GM18858 (cell line): ENCODE results near the gene BAIAP2L1.

ENCODE experiments used
- ATAC-seq: cut with Tn5 transposase; IDR thresholded peaks from one replicate; pipeline ENCODE4 v1.9.1; 2021; ENCODE audit not compliant: unreplicated experiment

The BAIAP2L1 gene

DNA sequence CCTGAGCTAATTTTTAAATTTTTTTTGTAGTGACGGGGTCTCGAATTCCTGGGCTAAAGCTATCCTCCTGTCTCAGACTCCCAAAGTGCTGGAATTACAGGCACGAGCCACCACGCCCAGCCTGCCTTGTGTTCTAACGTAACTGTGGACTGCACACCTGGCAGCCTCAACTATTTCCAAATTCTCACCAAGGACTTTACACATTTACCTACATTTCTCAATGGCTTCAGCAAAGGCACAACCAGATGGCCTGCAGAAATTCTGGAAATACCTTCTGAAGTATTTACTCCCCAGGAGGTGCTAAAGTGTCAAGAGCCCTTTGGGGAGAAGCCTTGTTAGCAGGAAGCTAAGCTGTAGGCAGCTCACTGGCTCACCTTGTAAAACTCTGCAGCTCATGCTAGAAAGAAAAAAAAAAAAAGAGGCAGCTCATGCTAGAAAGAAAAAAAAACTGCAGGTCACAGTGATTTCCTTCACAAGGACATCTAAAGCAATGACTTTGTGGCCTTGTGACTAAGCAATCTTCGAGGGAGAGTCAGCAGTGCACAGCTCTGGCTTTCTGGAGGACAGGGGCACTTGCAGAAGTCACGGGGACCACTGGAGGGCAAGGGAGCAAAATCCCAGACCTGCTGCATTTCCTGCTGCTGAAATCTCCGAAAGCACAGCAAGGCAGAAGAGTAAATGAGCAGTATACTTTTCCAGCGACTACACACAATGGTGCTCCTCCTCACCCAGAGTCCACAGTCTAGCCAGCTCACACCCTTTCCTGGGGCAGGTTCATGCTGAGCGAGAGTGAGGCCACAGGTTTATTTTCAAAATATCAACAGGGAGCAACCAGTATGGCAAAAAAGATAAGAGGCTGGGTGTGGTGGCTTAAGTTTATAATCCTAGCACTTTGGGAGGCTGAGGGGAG, 40.4 kb downstream of the BAIAP2L1 start:
- ATAC-seq, result no peak

DNA sequence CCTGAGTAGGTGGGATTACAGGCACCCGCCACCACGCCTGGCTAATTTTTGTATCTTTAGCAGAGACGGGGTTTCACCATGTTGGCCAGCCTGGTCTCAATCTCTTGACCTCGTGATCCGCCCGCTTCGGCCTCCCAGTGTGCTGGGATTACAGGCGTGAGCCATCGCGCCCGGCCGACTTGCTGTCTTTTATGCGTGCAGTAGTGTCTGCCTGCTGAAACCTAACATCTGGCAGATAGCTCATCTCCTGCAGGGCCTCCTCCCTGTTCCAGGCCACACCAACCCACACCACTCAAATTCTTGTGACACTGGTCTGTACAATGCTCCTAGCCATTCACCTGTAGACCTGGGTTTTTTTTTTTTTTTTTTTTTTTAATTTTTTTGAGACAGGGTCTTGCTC, 41.5 kb downstream of the BAIAP2L1 start:
- ATAC-seq, result no peak

DNA sequence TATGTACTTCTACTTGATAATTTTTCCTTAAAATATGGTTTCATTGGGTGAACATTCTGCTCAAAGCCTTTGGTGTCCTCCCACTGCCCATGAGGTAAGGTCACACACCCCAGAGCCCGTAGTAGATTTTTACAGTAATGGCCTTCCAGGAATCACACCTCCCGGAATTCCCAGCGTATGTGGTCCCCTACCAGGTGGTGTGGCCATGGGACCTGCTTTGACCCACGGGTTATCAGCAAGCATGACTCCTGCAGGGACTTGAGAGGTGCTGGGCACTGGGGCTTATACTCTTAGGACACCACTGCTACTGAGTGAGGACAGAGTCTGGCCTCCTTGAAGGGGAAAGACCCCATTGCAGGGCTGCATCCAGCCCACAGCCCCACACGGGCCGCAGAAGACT, 42.2 kb downstream of the BAIAP2L1 start:
- no peak for ATAC-seq

DNA sequence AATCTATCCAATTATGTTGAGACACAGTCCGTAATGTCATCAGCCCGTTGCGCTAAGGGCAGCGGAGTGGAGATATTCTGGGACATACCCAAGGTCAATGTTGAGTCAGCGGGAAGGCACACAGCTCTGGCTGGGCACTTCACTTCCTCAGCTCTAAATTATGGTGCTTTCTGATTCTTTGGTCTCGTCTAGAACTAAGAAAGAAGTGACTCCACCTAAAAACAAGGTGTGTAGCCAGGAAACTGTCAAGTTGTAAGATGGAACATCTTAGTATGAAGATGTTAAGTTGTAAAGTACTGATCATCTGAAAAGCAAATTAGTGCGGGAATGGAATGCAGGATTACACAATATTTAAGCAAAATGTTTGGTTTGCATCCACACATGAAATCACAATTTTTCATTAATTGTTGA, 43.1 kb downstream of the BAIAP2L1 start:
- no peak for ATAC-seq

DNA sequence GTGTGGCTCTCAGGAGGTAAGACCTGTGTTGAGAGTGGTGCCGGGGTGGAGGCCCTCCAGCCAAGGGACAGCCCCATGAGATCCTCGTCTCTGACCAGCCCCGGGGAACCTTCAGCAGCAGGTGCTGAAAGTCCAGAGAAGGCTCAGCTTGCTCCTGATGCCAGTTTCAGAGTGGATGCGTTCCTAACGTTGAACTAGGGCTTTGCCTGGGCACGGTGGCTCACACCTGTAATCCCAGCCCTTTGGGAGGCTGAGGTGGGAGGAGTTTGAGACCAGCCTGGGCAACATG, 45.7 kb downstream of the BAIAP2L1 start:
- ATAC-seq, result no peak

DNA sequence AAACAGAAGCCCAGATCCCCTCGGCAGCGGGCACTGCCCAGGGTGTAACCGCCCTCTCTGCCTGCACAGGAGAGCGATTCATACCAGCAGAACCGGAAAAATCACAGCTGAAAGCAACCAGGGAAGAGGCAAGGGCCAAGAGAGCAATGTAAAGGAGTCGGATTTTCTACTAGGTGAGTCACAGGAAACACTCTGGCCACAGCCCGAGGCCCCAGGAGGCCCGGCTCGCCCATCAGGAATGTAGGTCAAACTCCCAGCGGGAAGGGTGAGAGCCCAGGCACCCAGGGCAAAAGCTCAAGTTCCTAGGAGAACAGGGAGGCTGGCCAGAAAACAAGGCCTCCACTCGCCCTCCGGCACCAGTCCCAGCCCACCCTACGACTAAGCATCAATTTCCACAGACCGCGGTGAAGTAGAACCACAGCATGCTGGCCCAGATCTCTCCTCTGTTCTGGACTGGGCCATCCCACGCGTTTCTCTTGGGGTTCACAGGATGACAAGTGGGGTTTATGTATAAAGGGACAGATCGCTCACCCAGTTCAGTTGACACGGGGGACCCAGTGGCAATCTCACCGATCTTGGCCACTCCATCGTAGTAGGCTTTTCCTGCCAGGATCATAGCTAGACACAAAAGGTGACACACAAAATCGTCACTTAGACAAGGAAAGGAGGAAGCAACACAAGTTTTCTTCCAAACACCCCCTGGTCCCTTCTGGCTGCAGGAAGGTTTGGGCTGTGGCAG, 46.2 kb downstream of the BAIAP2L1 start:
- ATAC-seq, result no peak

DNA sequence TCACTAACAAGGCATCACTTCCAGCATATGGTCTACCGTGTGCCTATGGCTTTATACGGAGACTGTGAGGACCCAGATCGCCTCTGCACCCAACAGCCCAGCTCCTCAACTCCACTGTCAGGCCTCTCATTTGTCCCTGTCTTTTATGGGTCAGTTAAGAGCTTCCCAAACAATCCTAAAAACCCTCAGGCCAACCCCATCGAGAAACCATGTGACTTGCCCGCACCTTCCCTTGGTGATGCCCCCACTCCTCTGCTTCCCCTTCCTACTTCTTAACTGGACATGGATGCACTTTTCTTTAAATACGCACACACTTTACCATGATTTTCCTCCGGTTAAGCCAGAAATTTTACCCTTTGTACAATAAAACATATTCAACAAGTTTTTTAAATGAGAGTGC, 46.8 kb downstream of the BAIAP2L1 start:
- ATAC-seq, result no peak

DNA sequence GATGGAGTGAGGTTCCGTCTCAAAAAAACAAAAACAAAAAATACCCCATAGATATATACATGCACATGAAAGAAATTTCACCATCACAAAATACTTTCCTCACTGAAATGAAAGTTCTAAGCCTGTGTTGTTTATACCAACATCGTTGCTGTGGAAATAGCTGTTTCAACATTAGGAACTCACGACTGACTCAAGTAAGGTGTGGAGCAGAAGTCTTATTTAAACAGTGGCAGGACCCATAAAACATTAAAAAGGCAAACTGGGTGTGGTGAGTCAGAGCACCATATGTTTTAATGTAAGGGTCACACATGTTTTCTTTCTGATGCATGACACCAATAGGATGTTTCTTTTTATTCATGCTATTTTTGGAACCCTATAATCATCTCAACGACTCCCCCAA, 48.3 kb downstream of the BAIAP2L1 start:
- no peak for ATAC-seq

DNA sequence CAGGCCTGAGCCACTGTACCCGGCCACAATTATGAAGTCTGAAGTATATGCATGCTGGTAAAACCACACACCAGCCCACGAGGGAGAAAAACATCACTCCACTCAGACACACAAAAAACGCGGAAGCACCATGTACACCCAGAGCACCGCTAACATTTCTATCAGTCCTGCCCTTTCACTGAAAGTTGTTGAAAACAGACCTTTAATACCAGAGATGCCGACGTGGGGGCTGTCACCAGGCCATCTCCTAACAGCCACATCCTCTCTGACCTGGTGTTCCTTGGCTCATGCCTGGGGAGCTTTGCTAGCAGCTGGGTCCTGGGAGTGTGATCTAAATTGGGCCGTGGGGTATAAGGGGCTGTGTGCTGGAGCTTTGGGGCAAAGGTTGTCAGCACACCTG, 49.8 kb downstream of the BAIAP2L1 start:
- no peak for ATAC-seq

DNA sequence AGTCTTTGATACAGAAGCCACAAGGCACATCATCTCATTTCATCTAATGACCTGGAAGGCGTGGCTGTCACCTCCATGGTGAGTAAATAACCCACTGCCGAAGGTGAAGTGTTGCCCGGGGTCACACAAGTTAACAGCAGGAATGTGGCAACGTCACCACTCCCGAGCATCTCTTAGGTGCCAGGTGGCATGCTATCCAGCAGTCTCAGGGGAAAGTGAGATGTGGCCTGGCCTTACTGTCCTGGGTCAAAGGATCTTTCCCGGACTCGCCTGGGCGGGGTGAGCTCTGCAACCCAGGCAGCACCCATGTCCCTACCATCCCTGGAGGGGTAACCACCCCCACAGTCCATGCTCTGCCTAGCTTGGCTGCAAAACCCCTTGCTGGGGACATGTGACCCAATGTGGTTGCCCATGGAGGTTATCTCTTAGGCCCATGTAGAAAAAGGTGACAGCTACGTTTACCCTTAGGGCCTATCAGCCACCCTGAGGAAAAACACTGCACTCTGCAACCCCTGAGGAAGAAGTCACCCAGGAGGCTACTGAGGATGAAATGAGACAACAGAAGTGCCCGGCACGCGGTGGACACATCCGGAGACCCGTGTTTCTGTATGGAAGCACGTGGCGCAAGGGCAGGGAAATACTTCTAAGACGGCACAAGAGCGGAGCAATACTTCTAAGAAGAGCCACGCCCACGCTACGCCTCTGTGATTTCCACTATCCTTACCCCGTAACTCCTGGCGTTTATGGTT, 52.0 kb downstream of the BAIAP2L1 start:
- ATAC-seq, result no peak

DNA sequence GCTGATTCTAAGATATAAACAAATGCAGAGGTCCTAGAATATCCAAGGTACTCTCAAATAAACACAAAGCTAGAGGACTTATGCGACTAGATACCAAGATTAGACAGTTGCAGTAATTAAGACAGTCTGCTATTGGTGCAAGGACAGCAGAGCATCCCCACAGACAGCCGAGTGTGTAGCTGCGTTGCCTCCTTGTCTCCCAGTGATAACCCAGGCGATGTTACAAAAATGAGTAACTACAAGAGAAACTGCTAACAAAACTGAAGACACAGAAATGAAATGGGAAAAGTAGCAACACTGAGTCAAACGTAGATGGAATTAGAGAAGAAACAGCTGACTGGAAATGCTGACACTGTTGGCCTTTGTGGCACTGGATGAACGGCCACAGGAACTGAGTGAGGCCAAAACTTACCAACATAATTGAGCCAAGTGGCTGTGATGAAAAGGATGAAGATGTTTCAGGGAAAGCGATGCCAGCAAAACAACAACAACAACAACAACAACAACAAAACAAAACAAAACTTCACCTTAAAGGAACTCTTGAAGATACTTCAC, 54.3 kb downstream of the BAIAP2L1 start:
- ATAC-seq, result no peak

DNA sequence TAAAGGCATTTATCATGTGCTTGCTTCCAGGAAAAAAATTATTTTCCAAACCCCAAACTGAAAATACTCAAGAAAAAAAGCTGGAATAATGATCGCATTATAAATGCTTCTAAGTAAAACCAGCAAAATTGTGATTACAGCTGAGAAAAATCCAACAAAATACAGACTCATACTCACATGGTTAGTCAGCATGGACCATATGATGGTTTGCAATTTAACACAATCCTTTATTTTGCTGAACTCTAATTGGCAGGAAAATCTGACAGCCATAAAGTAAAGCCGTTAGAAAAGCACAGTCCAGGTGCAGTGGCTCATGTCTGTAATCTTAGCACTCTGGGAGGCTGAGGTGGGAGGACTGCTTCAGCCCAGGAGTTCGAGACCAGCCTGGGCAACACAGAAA, 59.8 kb downstream of the BAIAP2L1 start:
- ATAC-seq, result no peak

DNA sequence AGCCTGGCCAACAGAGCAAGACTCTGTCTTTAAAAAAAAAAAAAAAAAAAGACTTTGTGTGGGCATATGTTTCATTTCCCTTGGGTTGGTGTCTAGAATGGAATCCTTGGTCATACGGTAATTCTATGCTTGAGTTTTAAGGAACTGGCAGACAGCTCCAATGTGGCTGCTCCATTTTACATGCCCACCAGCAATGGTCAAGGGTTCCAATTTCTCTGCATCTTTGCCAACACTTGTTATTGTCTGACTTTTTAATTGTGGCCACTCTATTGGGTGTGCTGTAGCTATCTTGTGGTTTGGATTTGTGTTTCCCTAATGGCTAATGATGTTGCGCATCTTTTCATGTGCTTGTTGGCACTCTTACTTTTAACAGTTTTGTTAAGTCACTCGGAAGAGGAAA, 61.8 kb downstream of the BAIAP2L1 start:
- no peak for ATAC-seq

DNA sequence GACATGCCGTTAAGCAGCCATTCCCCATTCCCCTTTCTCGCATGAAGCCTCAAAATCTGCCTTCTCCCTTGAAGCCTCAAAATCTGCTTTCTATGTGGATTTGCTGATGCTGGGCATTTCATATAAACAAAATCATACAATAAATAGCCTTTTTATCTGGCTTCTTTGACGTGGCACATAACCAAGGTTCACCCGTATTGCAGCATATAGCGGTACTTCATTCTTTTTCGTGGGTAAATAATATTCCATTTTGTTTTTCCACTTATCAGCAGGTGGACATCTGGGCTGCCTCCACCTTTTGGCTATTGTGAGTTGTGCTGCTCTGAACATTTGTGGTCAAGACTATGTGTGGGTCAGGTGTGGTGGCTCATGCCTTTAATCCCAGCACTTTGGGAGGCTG, 62.4 kb downstream of the BAIAP2L1 start:
- no peak for ATAC-seq

DNA sequence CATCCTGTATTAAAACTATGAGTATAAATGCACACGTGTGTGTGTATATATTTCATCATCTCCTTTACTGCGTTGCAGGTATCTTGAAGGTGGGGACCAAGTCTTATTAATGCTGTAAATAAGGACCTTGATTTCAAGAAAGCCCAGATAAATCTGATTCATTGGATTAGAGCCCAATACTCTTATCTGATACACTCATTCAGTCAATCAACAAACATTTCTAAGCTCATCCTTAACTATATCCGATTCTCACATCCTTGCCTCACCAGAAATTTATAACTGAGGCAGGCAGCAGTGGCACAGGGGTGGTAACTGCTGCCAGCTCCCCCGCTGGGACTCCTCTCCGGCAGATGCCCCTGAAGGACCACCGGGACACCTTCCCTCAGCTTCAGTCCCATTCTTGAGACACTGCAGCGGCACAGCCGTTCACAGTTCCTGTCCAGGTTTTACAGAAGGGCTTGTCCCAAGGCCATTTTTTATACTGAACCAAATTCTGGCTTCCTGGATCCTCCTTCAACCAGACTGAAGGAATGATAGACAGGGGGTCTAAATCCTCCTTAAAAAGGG, 65.4 kb downstream of the BAIAP2L1 start:
- no peak for ATAC-seq

DNA sequence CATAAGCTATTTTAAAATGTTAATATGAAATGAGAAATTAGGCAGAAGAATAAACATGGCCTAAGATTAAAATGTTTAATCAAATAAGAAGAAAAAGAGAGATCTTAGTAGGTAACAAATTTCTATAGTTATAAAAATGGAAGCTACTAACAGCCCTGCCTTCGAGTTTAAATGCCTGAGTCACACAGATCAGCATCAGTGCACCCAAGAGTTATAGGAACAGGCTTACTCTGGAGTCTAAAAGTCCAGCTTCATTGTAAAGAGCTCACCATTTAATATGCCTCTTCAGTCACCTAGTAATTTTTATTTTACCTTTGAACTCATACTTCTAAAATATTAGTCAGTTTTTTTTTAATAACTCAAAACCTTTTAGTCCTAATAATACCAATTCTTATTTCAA, 66.8 kb downstream of the BAIAP2L1 start:
- ATAC-seq, result no peak

DNA sequence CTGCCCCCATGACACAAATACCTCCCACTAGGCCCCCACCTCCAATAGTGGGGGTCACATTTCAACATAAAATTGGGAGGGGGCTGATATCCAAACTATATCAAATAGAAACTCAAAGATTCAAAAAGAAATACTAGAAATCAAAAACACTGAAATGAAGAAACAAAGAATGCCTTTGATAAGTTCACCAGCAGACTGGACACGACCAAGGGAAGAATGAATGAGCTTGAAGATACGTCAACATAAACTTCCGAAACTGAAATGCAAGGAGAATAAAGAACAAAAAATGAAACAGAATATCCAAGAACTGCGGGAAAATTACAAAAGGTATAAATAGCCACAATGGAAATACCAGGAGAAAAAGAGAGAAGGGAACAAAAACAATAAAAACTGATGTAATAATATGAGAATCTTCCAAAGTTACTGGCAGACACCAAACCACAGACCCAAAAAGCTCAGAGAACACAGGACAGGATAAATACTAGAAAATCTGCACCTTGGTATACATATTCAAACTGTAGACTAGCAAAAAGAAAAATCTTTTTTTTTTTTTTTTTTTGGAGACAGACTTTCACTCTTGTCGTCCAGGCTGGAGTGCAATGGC, 69.9 kb downstream of the BAIAP2L1 start:
- no peak for ATAC-seq

DNA sequence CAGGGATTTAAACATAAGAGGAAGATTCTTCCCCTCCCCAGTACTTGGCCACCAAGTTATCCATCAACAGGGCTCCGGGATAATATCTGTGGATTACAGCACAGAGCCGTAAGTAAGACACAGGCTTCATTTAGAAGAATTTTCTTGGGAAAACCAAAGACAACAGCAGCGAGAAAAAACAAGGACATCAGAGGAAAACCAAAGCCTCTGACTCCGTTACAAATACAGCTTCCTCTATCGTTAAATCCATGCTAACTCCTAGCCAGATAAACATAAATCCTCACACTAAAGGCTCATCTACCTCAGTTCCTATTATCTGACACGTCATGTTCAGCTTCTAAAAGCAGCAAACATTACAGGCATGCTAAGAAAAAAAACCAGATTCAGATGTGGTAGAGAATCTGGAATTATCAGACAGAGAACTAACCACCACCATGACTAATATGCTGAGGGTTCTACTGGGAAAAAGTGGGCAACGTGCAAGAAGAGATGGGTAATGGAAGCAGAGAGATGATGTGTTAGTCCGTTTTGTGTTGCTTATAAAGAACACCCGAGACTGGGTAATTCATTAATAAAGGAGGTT, 71.0 kb downstream of the BAIAP2L1 start:
- ATAC-seq, result no peak

DNA sequence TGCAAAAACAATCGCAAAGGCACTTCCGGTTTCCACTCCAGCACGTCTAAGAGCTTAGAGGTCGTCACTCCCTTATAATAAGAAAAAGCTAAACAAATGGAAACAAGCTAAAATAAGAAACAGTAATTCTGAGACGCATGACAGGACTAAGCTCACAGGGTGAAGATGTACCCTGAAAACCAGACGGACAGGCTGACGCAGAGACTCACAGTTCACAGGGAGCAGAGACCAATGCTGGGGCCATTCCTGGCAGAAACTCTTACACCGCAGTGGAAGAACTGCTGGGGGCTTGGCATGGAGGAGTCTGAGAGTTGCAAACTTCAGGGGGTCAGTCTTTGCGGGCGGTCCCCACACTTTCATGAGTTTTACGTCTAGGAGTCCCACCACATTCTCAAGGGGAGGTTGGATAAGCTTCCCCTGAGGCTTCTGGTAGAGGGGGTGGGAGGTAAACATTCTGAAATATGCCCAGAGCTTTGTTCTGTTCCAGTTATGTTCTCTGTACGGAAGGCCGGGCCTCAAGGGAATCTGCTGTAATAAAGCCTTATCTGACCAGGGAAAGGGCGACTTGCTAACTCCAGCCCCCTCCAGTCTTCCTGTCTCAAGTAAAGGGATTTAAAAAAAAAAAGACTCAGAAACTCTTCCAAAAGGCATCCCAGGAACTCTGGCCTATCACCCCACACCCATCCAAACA, 71.6 kb downstream of the BAIAP2L1 start:
- no peak for ATAC-seq

DNA sequence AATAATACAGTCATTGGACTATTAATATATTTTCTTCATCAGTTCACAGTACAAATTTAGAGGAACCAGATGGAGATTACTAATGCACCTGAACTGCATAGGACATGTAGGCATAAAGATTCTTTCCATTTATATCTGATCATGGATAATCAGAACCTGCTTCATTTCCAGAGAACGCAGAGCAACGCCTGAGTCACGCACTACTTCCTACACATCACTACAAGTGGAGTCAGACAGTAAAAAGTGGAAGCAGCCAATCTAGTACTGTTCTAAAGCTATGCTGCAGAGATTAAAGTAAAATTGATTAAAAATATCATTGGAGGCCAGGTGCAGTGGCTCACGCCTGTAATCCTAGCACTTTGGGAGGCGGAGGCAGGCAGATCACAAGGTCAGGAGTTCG, 76.1 kb downstream of the BAIAP2L1 start:
- no peak for ATAC-seq
